ENCODE data around the gene DHRSX. TPM values are rescaled to one million over a fixed set of nuclear protein-coding genes. Genes with fewer than 3 reads are reported as not detected.

Gene DHRSX
- total and polyA plus RNA-seq, 10 of the 15 experiments (the other 5 are each of a cell fraction or from before 2014, with no cell fraction given): 1.7 to 39.5 (median 16.5) TPM

DNA sequence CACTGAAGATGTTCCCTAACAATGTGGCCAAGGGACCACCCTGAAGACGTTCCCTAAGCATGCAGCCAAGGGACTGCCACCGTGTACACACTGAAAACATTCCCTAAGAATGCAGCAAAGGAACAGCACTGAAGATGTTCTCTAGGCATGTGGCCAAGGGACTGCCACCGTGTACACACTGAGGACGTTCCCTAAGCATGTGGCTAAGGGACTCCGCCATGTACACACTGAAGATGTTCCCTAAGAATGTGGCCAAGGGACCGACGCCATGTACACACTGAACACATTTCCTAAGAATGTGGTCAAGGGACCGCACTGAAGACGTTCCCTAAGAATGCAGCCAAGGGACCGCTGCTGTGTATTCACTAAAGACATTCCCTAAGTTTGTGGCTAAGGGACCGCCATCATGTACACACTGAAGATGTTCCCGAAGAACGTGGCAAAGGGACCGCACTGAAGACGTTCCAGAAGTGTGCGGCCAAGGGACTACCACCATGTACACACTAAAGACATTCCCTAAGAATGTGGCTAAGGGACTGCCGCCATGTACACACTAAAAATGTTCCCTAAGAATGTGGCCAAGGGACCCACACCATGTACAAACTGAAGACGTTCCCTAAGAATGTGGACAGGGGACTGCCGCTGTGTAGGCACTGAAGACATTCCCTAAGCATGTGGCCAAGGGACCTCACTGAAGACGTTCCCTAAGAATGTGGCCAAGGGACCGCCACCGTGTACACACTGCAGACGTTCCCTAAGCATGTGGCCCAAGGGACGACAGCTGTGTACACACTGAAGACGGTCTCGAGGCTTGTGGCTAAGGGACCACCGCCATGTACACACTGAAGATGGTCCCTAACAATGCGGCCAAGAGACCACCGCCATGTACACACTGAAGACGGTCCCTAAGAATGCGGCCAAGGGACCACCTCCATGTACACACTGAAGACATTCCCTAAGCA, 54.8 kb downstream of the DHRSX start:
- FAIRE-seq (no peak), ATAC-seq (no peak), DNase-seq (ENCODE audit: low read depth, low spot score) (no peak)
- H3K27ac ChIP-seq (ENCODE audit: control insufficient read depth, insufficient read depth): no peak overlapping the region
- H2AFZ ChIP-seq (ENCODE audit: control insufficient read depth, low read depth, low read length): no peak overlapping the region
- no peak overlapping the region for H3K4me2 ChIP-seq (ENCODE audit: control insufficient read depth, insufficient read depth)
- H3K9ac ChIP-seq (ENCODE audit: control insufficient read depth, insufficient read depth, low read length): no peak overlapping the region
- H3K36me3 ChIP-seq (ENCODE audit: control insufficient read depth in 2 of 2, insufficient read depth in 2 of 2, low read length in 1 of 2): no peaks in the 10 kb centered on the region; a peak in 1 of 4 replicates
- H3K4me1 ChIP-seq (ENCODE audit: control insufficient read depth, insufficient read depth, low read length): no peaks in the 10 kb centered on the region
- H3K4me3 ChIP-seq: no peak overlapping the region
- 96% methylated on average over 30 of the region's 31 CpGs for WGBS (ENCODE audit: insufficient coverage, insufficient replicate concordance, low lambda C conversion rate, missing lambda C conversion rate)
- TF ChIP-seq MEF2A (IDR thresholded peaks at IDR 0.05; ENCODE audit: insufficient read depth, low read depth, low read length) (no peak), NR2F1 (conservative IDR thresholded peaks at IDR 0.05) (no peak), EZH2 (IDR thresholded peaks at IDR 0.05; ENCODE audit: borderline replicate concordance, control insufficient read depth, low read depth, low read length) (no peak), CBX5 (IDR thresholded peaks at IDR 0.05; ENCODE audit: low read depth) (no peak), IKZF2 (IDR thresholded peaks at IDR 0.05) (no peak), DPF2 (IDR thresholded peaks at IDR 0.05) (no peak), RFX5 (IDR thresholded peaks at IDR 0.05; ENCODE audit: low read depth, low read length) (no peak), ZNF217 (IDR thresholded peaks at IDR 0.05) (no peak), TARDBP (IDR thresholded peaks at IDR 0.05; ENCODE audit: borderline replicate concordance) (no peak), WRNIP1 (IDR thresholded peaks at IDR 0.05; ENCODE audit: borderline replicate concordance, low read depth, low read length) (no peak), RCOR1 (conservative IDR thresholded peaks at IDR 0.05; ENCODE audit: low read depth, low read length) (no peak), MYB (IDR thresholded peaks at IDR 0.05; ENCODE audit: borderline replicate concordance, low read depth, low read length) (no peak), CREM (IDR thresholded peaks at IDR 0.05; ENCODE audit: low read depth) (no peak), NBN (IDR thresholded peaks at IDR 0.05) (no peak), ZNF384 (IDR thresholded peaks at IDR 0.05; ENCODE audit: borderline replicate concordance, low read depth, low read length) (no peak), MYC (IDR thresholded peaks at IDR 0.05; ENCODE audit: insufficient read depth, insufficient read length, insufficient replicate concordance, low read length, severe bottlenecking) (no peak), GABPA (IDR thresholded peaks at IDR 0.05; ENCODE audit: low read depth) (no peak)
- TF ChIP-seq, protein P1, sequence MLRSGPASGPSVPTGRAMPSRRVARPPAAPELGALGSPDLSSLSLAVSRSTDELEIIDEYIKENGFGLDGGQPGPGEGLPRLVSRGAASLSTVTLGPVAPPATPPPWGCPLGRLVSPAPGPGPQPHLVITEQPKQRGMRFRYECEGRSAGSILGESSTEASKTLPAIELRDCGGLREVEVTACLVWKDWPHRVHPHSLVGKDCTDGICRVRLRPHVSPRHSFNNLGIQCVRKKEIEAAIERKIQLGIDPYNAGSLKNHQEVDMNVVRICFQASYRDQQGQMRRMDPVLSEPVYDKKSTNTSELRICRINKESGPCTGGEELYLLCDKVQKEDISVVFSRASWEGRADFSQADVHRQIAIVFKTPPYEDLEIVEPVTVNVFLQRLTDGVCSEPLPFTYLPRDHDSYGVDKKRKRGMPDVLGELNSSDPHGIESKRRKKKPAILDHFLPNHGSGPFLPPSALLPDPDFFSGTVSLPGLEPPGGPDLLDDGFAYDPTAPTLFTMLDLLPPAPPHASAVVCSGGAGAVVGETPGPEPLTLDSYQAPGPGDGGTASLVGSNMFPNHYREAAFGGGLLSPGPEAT (IDR thresholded peaks at IDR 0.05; ENCODE audit: low read depth): no peak
- TF ChIP-seq, protein P2, sequence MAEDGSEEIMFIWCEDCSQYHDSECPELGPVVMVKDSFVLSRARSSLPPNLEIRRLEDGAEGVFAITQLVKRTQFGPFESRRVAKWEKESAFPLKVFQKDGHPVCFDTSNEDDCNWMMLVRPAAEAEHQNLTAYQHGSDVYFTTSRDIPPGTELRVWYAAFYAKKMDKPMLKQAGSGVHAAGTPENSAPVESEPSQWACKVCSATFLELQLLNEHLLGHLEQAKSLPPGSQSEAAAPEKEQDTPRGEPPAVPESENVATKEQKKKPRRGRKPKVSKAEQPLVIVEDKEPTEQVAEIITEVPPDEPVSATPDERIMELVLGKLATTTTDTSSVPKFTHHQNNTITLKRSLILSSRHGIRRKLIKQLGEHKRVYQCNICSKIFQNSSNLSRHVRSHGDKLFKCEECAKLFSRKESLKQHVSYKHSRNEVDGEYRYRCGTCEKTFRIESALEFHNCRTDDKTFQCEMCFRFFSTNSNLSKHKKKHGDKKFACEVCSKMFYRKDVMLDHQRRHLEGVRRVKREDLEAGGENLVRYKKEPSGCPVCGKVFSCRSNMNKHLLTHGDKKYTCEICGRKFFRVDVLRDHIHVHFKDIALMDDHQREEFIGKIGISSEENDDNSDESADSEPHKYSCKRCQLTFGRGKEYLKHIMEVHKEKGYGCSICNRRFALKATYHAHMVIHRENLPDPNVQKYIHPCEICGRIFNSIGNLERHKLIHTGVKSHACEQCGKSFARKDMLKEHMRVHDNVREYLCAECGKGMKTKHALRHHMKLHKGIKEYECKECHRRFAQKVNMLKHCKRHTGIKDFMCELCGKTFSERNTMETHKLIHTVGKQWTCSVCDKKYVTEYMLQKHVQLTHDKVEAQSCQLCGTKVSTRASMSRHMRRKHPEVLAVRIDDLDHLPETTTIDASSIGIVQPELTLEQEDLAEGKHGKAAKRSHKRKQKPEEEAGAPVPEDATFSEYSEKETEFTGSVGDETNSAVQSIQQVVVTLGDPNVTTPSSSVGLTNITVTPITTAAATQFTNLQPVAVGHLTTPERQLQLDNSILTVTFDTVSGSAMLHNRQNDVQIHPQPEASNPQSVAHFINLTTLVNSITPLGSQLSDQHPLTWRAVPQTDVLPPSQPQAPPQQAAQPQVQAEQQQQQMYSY (CRISPR knock-in tag; IDR thresholded peaks at IDR 0.05): no peak
- RAD21 ChIA-PET (ENCODE audit: unreplicated experiment): no interaction called here
- no peaks in the 10 kb centered on the region for H4K20me1 ChIP-seq (ENCODE audit: control insufficient read depth, insufficient read depth)
- in situ Hi-C loops (cut with MboI) (no loop called here), intact Hi-C loops (cut with micrococcal nuclease; ENCODE audit: unreplicated experiment) (no loop called here)
- BruUV-seq (replicated peaks): no TSS peak
- H3K79me2 ChIP-seq (ENCODE audit: control insufficient read depth, insufficient read depth, low read length): no peaks in the 10 kb centered on the region; the same call in 1 of the 2 replicates
- H3K27me3 ChIP-seq (replicated peaks in 1 of 2; ENCODE audit: control insufficient read depth in 2 of 2, insufficient read depth in 2 of 2, low read length in 1 of 2): no peaks in the 10 kb centered on the region
- CTCF ChIA-PET: no interaction called here
- H3K9me3 ChIP-seq (replicated peaks; ENCODE audit: control insufficient read depth, insufficient read depth, low read length): peaks cover 3% of the 10 kb centered on the region; the same call in 1 of the 3 replicates
- POLR2A ChIA-PET: no interaction called here
- SMC1A ChIA-PET (ENCODE audit: uncharacterized antibody, unreplicated experiment): no interaction called here
